Hematopoietic multipotent progenitor cell treated with erythropoietin and hydrocortisone succinate and interleukin-3 and kit ligand, for 15 days (in vitro differentiated cells): Measurements from ENCODE around the gene PRTN3.

ENCODE experiments used
- DNase-seq: peaks from one replicate; pipeline ENCODE4 v3.0.0-alpha.2; 2015; ENCODE audit warnings: low spot score

The PRTN3 gene

DNA sequence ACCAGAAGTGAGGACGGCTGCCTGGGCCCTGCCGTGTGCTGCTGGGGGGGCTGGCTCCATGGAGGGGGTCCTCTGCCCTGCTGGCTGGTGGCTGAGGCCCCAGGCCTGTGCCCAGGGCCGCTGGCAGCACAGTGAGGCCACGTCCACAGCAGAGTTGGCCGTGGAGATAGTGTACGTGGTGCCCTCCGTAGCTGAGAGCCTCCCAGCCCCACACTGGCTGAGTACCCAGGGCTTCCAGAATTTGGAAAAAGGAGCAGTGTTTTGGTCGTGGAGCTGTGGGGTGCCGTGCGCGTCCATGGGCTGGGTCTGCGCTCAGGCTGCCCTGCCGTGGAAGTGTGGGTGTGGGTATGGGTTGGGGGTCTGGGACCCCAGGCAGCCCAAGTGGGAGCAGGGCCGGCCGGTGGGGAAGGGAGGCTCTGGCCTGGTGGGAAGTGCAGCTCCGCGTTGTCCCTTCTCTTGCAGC, 37.7 kb upstream of the PRTN3 start:
- no peak for DNase-seq

DNA sequence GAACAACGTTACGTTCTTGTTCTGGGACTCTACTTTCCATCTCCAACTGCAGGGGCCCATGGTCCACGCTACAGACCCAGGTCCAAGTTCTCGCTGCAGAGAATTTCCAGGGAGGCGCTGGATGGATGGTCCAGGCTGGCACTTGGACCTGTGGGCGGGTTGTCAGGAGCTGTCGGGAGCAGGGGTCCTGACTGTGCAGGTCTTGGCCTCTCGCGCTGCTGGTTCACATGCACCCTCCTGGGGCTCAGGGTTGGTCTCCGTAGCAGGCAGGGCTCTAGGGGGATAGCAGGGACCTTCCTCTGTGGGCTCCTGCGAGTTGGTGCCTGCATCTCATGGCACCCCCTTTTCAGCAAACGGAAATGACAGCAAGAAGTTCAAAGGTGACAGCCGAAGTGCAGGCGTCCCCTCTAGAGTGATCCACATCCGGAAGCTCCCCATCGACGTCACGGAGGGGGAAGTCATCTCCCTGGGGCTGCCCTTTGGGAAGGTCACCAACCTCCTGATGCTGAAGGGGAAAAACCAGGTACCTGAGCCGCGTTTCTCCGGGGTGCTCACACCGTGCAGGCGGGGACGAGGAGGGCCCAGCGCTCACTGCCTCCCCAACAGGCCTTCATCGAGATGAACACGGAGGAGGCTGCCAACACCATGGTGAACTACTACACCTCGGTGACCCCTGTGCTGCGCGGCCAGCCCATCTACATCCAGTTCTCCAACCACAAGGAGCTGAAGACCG, 36.9 kb upstream of the PRTN3 start:
- DNase-seq: no peak

DNA sequence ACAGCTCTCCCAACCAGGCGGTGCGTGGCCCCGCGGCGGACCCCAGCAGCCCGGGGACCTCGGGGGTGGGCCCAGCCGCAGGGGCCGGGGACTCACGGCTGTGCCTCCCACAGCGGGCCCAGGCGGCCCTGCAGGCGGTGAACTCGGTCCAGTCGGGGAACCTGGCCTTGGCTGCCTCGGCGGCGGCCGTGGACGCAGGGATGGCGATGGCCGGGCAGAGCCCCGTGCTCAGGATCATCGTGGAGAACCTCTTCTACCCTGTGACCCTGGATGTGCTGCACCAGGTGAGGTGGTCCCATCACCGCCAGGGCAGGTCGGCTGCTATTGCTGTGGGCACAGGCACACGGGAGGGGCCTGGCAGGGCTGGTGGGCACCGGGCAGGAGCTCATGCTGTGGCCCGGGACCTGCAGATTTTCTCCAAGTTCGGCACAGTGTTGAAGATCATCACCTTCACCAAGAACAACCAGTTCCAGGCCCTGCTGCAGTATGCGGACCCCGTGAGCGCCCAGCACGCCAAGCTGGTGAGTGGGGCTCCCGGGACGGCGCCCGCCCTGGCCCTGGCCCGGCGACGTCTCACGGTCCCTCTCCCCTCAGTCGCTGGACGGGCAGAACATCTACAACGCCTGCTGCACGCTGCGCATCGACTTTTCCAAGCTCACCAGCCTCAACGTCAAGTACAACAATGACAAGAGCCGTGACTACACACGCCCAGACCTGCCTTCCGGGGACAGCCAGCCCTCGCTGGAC, 36.2 kb upstream of the PRTN3 start:
- no peak for DNase-seq

DNA sequence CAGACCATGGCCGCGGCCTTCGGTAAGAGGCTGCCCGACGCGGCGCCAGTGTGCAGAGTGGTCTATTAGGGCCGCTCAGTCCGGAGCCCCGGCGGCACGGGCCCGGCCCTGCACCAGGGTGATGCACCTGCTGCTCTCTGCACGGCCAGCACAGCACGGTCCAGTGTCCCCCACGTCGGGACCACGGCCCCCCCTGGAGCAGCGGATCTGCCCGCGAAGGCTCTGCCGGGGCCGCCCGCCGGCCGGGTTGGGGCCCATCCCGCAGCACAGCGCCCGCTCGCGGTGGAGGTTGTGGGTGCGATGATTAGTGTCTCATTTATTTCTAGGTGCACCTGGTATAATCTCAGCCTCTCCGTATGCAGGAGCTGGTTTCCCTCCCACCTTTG, 35.6 kb upstream of the PRTN3 start:
- no peak for DNase-seq

DNA sequence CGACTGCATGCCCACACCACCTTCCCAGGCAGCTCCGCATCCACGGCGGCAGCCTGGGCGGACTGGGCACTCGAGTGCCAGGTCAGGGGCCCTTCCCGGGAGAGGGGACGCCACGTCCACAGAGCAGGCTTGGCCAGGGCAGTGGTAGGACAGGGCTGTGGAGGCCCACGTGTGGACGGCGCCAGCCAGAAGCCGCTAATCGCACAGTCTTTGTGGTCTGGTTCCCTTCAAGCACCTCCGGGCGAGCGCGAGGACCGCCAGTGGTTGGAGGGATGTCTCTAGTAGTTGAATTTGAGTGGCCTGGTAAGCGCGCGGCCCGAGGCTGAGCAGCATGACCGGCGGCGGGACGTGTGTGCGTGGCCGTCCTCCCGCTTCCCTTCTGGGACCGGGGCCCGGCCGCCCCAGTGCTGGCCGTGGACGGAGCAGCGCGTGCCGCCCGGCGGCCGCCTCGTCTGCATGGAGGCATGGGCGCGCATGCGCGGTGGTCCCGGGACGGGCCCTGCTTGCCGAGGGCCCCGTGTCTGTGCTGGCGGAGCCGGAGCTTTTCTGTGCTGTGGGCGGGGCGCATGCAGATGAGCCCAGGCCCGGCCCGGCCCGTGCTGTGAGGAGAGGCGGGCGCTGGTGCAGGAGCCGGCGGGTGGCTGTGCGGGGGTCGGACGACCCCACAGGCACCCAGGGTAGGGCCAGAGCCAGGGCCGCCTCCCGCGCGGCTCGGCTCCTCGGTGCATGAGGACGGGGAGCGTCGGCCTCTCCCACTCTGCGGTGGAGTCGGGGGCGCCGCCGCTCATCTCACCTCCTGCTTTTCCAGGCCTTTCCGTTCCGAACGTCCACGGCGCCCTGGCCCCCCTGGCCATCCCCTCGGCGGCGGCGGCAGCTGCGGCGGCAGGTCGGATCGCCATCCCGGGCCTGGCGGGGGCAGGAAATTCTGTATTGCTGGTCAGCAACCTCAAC, 34.9 kb upstream of the PRTN3 start:
- no peak for DNase-seq

DNA sequence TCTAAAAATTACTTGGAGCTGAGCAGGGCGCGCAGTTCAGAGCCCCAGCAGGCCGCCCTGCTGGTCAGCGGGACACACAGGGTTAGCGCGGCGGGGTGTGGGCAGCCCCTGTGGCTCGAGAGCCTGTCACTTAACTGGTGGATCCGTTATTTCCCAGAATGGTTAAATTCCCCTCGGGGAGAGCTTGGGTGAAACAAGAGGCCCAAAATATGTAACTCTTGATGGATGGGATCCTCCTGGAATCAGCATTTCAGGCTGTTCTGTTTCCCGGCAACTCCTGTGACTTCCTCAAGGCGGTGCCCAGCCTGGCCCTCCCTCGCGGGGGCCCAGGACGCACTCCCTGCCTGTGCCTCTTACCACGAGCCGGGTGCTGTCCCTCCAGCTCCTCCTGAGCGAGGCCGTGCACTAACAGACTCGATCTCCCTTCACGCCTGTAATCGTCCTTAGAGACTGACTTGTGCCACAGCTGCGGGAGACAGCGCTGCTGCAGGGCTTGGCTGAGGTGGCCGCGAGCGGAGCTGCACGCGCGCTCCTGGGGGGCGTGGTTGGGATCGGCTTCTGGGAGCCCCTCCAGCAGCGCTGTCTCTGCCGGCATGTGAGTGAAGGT, 33.9 kb upstream of the PRTN3 start:
- no peak for DNase-seq

DNA sequence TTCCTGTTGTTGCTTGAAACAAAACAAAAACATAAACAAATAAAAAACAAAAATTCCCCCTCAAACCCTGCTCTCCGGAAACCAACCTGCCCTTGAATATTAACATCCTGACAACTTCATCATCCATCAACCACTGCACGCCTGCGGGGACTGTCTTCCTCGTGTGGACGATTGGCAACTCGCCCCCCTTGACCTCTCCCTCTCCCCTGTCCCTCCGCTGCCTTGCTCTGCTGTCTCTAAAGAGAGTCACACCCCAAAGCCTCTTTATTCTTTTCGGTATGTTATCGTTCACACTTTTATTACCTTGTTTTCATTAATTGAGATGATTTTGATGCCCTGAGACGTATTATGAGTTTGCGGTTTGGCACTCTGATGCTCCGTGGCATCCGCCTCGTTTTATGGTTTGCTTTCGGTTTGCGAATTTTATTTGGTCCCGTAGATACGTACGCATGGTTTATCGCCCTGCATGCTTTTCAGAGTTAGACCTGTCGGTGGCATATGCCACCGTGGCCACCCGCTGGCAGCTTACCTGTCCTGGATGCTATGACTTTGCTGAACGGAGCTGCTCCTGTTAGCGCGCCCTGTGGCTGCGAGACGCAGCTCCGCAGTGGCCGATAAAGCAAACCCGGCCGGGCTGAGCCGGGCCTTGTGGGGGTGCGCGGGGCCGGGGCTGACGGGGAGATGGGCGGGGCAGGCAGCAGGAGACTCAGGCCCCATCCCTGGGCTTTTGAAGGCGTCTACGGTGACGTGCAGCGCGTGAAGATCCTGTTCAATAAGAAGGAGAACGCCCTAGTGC, 33.0 kb upstream of the PRTN3 start:
- DNase-seq: no peak

DNA sequence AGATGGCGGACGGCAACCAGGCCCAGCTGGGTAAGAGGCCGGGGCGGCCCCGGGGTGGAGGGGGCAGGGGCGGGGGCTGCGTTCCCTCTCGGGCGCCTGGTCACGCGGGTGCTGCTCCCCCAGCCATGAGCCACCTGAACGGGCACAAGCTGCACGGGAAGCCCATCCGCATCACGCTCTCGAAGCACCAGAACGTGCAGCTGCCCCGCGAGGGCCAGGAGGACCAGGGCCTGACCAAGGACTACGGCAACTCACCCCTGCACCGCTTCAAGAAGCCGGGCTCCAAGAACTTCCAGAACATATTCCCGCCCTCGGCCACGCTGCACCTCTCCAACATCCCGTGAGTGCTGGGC, 32.4 kb upstream of the PRTN3 start:
- DNase-seq: no peak

DNA sequence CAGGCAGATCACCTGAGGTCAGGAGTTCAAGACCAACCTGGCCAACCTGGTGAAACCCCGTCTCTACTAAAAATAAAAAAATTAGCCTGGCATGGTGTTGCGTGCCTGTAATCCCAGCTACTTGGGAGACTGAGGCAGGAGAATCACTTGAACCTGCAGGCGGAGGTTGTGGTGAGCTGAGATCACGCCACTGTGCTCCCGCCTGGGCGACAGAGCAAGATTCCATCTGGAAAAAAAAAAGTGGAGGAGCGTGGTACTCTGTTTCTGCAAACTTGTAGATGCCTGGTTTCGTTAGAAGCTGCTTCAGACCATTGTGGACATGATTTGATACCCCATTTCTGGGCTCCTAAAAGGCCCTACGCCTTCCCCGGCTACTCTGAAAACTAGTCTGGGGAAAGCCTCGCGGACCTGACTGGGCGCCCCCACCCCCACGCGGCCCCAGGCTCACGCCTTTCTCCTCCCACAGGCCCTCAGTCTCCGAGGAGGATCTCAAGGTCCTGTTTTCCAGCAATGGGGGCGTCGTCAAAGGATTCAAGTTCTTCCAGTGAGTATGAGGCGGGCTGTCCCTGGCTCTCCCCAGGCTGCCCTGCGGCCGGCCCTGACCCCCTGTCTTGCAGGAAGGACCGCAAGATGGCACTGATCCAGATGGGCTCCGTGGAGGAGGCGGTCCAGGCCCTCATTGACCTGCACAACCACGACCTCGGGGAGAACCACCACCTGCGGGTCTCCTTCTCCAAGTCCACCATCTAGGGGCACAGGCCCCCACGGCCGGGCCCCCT, 30.5 kb upstream of the PRTN3 start:
- DNase-seq: no peak

DNA sequence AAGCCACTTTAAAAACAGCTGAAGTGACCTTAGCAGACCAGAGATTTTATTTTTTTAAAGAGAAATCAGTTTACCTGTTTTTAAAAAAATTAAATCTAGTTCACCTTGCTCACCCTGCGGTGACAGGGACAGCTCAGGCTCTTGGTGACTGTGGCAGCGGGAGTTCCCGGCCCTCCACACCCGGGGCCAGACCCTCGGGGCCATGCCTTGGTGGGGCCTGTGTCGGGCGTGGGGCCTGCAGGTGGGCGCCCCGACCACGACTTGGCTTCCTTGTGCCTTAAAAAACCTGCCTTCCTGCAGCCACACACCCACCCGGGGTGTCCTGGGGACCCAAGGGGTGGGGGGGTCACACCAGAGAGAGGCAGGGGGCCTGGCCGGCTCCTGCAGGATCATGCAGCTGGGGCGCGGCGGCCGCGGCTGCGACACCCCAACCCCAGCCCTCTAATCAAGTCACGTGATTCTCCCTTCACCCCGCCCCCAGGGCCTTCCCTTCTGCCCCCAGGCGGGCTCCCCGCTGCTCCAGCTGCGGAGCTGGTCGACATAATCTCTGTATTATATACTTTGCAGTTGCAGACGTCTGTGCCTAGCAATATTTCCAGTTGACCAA, 29.8 kb upstream of the PRTN3 start:
- DNase-seq: no peak

DNA sequence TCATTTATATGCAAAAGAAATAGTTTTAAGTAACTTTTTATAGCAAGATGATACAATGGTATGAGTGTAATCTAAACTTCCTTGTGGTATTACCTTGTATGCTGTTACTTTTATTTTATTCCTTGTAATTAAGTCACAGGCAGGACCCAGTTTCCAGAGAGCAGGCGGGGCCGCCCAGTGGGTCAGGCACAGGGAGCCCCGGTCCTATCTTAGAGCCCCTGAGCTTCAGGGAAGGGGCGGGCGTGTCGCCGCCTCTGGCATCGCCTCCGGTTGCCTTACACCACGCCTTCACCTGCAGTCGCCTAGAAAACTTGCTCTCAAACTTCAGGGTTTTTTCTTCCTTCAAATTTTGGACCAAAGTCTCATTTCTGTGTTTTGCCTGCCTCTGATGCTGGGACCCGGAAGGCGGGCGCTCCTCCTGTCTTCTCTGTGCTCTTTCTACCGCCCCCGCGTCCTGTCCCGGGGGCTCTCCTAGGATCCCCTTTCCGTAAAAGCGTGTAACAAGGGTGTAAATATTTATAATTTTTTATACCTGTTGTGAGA, 29.2 kb upstream of the PRTN3 start:
- no peak for DNase-seq

DNA sequence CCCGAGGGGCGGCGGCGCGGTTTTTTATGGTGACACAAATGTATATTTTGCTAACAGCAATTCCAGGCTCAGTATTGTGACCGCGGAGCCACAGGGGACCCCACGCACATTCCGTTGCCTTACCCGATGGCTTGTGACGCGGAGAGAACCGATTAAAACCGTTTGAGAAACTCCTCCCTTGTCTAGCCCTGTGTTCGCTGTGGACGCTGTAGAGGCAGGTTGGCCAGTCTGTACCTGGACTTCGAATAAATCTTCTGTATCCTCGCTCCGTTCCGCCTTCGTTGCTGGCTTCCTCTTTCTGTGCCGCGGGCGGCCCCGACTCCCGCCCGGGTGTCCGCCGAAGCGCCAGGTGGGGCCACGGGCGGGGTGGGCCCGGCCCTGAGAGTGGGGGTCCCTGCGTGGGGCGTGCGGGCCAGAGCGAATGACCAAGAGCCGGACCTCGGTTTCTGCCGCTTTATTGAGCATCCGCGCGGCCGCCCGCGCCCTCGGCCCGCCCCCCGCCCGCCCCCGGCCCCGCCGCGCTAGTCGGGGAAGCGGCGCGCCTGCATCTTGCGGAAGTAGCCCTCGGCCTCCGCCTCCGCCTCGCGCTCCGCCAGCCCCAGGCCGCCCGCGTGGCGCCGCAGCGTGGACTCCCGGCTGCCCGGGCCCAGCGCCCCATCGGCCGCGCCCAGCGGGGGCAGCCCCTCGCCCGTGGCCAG, 28.6 kb upstream of the PRTN3 start:
- no peak for DNase-seq

DNA sequence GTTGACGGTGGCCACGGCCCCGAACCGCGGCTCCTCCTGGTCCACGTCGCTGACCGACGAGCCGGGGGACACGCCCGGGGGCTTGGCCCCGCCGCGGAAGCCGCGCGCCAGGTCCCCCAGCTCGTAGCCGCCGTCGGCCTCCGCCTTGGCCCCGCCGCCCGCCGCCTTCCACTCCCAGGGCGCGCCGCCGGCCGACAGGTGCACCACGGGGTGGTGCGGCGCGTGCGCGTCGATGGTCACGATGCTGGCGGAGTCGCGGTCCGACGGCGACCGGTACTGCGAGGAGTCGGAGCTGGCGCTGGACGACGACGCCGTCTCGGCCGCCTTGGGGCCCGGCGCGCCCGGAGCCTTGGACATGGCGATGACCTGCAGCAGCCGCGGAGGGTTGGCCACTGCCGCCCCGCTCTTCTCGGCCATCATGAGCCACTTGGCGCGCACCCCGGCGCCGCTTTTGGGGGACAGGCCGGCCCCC, 28.0 kb upstream of the PRTN3 start:
- no peak for DNase-seq

DNA sequence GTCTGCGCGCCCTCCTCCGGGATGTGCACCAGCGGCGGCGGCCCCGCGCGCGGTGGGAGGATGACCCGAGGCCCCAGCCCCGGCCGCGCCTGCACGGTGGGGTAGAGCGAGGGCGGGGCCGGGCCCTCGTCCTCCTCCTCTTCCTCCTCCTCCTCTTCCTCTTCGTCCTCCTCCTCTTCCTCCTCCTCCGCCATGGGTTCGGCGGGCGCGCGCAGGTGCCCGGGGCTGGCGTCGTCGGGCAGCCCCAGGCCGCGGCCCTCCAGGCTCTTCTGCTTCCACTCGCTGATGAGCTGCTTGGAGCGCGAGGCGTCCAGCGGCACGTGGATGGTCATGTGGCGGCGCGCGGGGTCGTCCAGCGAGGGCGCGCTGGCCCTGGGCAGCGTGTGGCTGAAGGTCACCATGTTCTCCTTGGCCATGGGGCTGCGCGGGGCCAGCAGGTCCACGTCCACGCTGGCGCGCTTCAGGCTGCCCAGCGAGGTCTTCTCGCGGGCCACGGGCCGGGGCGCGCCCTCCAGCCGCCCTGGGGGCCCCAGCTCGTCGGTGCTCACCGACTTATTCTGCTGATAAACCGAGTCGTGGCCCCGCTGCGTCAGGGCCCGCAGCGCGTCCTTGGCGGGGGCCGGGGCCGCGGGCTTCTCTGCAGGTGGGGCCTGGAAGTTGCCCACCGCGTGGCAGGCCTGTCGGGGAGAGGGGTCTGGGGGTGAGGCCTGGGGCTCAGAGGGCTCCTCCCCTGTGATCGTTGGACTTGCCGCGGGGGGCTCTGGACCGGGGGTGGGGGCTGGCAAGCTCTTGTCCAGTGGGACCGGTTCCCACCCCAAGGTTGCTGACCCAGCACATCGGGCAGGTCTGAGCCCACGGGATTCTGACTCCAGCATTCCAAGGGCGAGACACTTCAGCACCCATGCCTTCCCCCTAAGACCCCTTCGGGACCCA, 27.3 kb upstream of the PRTN3 start:
- no peak for DNase-seq

DNA sequence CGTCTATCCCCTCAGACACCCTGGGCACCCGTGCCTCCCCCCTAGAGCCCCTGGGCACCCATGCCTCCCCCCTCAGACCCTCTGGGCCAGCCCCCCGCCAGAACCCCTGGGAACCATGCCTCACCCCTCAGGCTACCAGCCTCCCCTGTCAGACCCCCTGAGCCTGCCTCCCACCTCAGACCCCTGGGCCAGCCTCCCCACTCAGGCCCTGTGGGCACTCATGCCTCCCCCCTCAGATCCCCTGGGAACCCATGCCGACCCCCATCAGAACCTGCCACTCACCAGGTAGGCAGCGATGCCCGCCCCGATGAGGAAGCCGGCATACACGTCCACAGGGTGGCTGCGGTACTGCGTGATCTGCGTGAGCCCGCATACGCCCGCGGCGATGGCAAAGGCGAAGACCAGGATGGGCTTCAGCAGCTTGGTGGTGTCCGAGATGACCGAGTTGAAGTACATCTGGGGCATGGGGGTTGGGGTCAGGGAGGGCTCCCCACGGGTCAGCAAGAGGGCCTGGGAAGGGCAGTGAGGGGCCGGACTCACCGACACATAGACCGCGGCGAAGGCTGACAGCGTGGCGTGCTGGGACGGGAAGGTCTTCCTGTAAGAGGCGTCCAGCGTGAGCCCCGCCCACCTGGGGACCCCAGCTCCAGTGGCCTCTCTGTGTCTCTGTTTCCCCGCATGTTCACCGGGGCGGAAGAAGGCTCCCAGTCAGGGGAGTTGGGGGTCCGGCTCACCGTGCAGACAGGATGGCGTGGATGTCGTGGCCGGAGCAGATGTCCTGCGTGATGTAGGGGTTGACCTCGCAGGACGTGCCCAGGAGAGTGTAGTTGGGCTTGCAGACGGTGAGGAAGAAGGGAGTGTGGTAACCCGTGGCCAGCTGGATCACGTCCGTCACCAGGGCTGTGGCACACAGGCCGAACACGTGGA, 26.4 kb upstream of the PRTN3 start:
- no peak for DNase-seq

DNA sequence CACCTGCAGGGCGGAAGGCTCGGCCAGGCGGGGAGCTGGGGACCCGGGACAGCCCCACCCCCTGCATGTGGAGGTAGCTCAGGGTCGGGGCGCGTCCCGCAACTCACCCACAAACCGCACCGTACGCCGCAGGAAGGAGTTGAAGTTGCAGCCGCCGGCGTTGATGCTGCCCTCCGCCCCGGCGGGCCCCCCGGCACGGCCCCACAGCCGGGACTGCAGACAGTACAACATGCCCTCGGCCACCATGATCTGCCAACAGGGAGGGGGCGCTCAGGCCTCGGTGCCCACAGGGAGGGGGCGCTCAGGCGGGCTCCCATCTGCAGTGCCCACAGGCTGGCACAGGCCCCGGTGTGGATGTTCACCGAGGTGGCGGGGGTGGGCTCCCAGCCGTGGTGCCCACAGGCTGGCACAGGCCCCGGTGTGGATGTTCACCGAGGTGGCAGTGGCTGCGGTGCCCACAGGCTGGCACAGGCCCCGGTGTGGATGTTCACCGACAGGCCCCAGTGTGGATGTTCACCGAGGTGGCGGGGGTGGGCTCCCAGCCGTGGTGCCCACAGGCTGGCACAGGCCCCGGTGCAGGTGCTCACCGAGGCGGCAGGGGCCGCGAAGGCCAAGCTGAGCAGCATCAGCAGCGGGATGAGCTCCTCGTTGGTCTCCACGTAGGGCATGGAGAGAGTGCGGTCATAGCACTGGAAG, 25.6 kb upstream of the PRTN3 start:
- DNase-seq: no peak
